GM06990 (cell line): ENCODE data around the gene MR1.

ENCODE experiments used
- DNase-seq: peaks from one replicate; pipeline ENCODE4 v3.0.0-alpha.2; 2011; ENCODE audit not compliant: insufficient read length; ENCODE audit errors: extremely low read depth
- H3K27me3 ChIP-seq: replicated peaks from 2 replicates; pipeline ENCODE4 v1.6.0; 2011; ENCODE audit warnings: low read length; ENCODE audit not compliant: control insufficient read depth, insufficient read depth
- H3K36me3 ChIP-seq: 2 replicates; pipeline ENCODE4 v1.5.1; 2011; ENCODE audit warnings: low read length; ENCODE audit not compliant: control insufficient read depth, insufficient read depth
- H3K4me3 ChIP-seq: replicated peaks from 2 replicates; pipeline ENCODE4 v1.5.1; 2011; ENCODE audit warnings: low read depth, mild to moderate bottlenecking, control low read depth, low read length
- TF ChIP-seq, protein P1 (sequence below): IDR thresholded peaks from 2 replicates; pipeline ENCODE4 v1.5.1; 2011; ENCODE audit warnings: low read length, control low read depth, mild to moderate bottlenecking, inconsistent platforms; ENCODE audit not compliant: insufficient read depth, poor library complexity, severe bottlenecking

Gene MR1

DNA sequence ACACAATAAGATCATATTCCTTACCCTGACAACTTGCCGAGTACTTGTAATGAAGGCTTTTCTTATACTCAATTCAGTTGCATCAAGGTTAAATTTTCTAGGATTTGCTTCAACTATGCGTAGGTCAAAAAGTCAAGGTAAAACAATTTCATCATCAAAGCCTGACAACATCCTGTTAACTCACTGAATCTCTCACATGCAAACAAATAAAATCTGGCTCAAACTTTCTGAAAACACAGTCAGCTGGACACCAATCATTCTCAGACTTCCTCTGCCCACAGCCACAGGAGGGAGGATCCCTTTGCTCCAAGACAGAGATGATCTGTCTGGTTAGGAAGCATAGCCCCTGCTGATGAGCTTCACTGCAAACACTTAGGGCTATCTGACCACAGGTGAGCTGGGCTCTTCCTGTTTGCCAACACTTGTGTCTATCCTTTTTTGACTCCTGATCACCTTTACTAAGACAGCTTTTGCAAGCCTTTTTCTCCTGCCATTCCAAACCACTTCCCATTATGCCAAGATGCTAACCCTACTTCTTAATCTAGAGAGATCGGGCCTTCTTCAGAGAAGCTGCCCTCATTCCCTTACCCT, 31.1 kb upstream of the MR1 start:
- peaks cover 13% of the 10 kb centered on the region for H3K36me3 ChIP-seq

DNA sequence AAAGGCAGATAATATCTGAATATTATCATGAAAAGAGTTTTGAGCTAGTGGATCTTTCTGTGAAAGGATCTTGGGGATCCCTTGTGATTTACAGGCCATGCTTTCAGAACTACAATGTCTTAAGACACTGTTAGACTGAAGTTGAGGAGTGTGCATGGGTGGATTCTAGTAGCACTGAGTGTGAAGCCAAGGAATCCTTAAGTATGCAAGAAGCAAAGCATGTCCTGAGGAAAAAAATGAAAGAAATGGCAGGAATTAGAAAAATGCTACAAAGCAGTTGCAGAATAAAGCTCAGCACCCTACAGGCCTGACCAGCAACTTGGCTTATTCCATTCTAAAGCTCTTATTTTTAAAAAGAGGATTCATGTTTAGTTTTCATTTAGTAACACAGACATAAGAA, 23.0 kb upstream of the MR1 start:
- no peak for DNase-seq
- no peak overlapping the region for H3K4me3 ChIP-seq
- H3K36me3 ChIP-seq: no peaks in the 10 kb centered on the region
- TF ChIP-seq, protein P1, sequence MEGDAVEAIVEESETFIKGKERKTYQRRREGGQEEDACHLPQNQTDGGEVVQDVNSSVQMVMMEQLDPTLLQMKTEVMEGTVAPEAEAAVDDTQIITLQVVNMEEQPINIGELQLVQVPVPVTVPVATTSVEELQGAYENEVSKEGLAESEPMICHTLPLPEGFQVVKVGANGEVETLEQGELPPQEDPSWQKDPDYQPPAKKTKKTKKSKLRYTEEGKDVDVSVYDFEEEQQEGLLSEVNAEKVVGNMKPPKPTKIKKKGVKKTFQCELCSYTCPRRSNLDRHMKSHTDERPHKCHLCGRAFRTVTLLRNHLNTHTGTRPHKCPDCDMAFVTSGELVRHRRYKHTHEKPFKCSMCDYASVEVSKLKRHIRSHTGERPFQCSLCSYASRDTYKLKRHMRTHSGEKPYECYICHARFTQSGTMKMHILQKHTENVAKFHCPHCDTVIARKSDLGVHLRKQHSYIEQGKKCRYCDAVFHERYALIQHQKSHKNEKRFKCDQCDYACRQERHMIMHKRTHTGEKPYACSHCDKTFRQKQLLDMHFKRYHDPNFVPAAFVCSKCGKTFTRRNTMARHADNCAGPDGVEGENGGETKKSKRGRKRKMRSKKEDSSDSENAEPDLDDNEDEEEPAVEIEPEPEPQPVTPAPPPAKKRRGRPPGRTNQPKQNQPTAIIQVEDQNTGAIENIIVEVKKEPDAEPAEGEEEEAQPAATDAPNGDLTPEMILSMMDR: no peak
- H3K27me3 ChIP-seq: no peaks in the 10 kb centered on the region

More for the DNA sequence above, 31.1 kb upstream of the MR1 start:
- no peak for DNase-seq
- Histone ChIP-seq H3K4me3 (no peak overlapping the region), H3K27me3 (no peaks in the 10 kb centered on the region)
- TF ChIP-seq, protein P1: no peak

DNA sequence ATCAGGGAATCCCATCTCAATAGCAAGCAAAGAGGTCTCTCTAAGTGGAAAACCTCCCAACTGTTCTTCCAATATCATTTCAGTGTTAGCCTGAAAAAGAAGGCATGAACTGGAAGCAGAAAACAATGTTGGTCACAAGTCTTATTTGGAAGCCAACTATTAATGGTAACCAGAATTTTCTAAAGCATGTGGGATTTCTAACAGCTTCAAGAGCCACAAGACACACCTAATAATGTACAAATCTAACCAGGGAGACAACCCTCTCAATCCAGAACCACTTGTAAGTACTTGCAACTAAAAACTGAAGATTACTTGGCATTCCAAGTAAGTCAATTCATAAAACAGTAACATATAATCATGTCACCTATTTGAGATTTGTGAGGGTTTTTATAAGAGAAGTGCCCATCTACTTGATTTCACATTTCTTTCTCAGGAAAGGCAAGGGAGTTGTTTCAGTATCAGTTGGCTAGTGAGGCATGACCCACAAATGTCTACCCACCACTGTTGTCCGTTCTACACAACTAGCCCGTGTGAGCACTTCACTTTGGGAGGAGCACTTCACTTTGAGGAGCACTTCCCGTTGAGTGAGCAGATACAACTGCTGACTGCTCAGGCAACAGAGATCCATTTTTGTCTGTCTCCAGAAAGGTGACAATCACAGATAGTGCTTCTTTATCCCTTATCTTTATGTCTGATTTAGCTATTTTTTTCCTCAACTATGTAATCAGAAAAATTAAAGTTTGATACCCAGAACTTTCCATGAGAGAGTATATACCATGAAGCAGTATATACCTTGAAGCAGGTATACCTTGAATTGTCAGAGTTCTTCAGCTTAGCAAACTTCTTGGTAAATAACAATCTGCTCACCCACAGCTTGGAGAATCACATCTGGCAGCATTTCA, 22.2 kb upstream of the MR1 start:
- no peak for DNase-seq
- no peaks in the 10 kb centered on the region for H3K36me3 ChIP-seq
- TF ChIP-seq, protein P1: no peak
- no peaks in the 10 kb centered on the region for H3K27me3 ChIP-seq
- no peak overlapping the region for H3K4me3 ChIP-seq

DNA sequence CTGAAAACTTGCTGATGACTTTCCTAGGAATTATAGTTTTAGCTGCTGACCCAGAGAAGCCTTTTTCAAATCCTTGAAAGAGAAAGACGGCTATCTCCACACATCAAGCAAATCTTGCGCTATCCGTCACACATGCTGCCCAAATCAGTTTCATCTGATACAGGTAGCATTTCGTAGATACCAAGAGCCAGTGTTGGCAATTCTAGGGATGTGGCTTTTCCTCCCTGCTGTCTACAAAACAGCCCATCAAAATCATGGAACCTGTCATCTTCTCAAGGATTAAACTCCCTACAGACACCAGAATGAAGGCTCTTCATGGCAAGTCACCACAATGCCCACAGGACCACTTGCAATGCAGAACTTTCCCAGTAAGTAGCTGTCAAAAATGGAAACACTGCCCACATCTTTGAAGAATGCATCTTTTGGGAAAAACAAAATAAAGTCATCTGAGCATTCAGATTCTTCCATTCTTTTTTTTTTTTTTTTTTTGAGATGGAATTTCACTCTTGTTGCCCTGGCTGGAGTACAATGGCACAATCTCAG, 21.5 kb upstream of the MR1 start:
- no peak for DNase-seq
- TF ChIP-seq, protein P1: no peak
- Histone ChIP-seq H3K27me3 (no peaks in the 10 kb centered on the region), H3K36me3 (no peaks in the 10 kb centered on the region), H3K4me3 (no peak overlapping the region)

DNA sequence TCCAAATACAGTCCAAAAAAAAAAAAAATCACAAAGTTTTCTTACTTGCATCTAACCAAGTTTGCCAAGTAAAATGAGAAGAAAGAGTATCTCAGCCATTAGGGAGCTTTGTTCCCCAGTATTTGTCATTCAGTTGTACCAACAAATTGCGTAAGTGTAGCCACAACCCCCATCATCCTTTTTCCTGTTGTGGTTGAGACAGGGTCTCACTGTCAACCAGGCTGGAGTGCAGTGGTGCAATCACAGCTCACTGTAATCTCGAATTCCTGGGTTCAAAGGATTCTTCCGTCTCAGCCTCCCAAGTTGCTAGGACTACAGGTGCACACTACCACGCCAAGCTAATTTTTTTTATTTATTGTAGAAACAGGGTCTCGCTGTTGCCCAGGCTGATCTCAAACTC, 20.6 kb upstream of the MR1 start:
- DNase-seq: no peak
- H3K27me3 ChIP-seq: no peaks in the 10 kb centered on the region
- H3K4me3 ChIP-seq: no peak overlapping the region
- H3K36me3 ChIP-seq: no peaks in the 10 kb centered on the region
- TF ChIP-seq, protein P1: no peak
